HG03097 (cell line): ENCODE results near the gene PTPN4.
"Not testable (repeated sequence)": the region's sequence is repeated elsewhere in the genome, so short reads cannot be mapped to it uniquely, and the experiment has no call there.

Experiments used
- ATAC-seq: cut with Tn5 transposase; IDR thresholded peaks from one replicate; pipeline ENCODE4 v1.9.1; 2021; ENCODE audit not compliant: unreplicated experiment, low FRiP score

PTPN4 gene

GRCh38 chr2:119801989-119802388, 42.3 kb downstream of the PTPN4 start:
- ATAC-seq: not testable (repeated sequence)

- ATAC-seq: no peak
Observed at GRCh38 chr2:119803101-119803500, 43.4 kb downstream of the PTPN4 start.

DNA sequence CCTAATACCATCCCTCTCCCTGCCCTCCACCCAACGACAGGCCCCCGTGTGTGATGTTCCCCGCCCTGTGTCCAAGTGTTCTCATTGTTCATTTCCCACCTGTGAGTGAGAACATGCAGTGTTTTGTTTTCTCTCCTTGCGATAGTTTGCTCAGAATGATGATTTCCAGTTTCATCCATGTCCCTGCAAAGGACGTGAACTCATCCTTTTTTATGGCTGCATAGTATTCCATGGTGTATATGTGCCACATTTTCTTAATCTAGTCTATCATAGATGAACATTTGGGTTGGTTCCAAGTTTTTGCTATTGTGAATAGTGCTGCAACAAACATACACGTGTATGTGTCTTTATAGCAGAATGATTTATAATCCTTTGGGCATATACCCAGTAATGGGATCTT, 44.7 kb downstream of the PTPN4 start:
- not testable (repeated sequence) for ATAC-seq

DNA sequence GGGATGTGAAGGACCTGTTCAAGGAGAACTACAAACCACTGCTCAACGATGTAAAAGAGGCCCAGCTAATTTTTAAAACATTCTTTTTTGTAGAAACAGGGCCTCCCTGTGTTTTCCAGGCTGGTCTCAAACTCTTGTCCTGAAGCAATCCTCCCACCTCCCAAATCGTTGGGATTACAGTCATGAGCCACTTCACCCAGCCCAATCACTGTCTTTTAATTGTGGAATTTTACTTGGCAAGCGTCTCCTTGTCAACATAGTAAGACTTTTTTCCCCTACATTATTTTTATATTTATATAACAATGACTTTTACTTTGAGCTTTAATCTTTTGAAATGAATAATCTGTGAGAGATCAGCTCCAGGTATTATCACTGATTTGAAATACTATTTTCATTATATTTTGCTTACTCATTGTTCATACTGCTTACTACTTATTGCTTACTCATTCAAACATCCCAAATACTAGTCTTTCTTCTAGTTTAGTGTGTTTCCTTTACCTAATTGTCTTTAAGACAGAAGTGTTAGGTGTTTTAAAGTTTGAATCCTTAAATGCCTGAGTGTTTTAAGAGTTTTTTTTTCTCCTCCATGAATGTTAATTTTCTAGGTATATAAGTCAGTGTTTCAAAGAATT, 48.9 kb downstream of the PTPN4 start:
- no peak for ATAC-seq

- ATAC-seq: no peak
Observed at GRCh38 chr2:119809339-119810048, 49.8 kb downstream of the PTPN4 start.

GRCh38 chr2:119810049-119810630, 50.4 kb downstream of the PTPN4 start:
- no peak for ATAC-seq

DNA sequence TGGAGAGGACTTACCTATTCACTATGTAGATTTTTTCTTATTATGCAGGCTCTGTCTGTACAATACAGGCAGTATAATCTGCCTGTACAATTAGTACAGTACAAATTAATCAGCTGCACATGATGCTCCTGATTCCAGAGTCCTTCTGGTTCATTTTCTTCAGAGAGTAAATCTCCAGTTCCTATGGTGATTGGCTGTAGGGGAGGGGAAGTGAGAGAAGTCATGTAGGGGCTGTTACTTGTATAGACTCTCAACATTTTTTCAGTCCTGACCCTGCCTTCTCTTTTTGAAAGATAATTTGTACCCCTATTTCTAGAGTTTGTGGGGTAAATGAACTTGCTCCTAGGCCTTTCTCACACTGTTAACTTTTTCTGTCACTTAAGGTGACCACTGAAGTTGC, 54.5 kb downstream of the PTPN4 start:
- no peak for ATAC-seq

DNA sequence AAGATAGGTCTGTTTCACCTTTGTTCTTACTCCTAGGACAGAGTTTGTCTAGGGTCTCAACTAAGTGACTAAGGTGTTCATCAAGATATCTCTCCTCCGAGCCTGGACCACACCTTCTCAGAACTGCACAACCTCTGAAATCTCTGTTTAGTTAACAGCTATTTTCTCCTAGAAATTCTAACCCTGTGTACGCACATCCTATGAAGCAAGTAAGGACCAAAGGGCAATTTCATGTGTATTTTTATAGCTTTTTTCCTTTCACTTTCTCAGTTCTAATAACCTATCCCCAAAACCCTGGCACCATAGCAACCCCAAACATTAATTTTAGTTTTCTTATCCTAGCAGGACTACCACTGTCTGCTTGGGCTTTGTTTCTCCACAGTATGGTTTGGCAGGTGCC, 59.1 kb downstream of the PTPN4 start:
- ATAC-seq: no peak

- ATAC-seq: no peak
Observed at GRCh38 chr2:119819846-119820245, 60.1 kb downstream of the PTPN4 start.

- no peak for ATAC-seq
Observed at GRCh38 chr2:119820275-119820674, 60.6 kb downstream of the PTPN4 start.

DNA sequence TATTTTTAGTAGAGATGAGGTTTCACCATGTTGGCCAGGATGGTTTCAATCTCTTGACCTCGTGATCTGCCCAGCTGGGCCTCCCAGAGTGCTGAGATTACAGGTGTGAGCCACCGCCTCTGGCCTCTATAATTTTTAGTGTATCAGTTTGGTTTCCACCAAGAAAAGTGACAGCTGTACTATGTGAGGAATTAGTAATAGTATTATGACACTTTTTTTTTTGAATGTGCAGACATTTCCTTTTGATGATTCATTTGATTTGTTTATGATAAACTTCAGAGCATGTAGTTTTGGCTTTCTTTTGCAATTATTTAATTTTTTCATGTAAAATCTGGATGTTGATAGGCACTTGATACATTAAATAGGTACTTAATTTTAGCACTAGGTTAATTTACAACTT, 61.5 kb downstream of the PTPN4 start:
- ATAC-seq: no peak

- ATAC-seq: no peak
Observed at GRCh38 chr2:119823734-119824334, 64.1 kb downstream of the PTPN4 start.

DNA sequence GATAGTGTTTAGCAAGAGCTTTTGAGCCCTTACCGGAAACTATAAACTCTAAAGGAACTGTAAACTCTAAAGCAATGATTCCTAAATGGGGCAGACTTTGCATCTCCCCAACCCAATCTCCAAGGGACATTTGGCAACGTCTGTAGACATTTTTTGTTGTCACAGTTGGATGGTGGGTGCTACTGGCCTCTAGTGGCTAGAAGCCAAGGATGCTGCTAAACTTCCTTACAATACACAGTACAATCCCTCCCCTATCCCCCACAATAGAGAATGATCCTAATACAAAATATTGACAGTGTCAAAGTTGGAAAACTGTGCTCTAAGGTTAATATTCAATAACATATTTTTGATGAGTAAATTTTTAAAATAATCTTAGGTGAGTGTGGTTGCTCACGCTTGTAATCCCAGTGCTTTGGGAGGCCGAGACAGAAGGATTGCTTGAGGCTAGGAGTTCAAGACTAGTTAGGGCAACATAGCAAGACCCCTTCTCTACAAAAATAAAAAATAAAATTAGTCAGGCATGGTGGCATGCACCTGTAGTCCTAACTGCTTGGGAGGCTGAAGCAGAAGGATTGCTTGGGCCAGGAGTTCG, 66.7 kb downstream of the PTPN4 start:
- no peak for ATAC-seq

DNA sequence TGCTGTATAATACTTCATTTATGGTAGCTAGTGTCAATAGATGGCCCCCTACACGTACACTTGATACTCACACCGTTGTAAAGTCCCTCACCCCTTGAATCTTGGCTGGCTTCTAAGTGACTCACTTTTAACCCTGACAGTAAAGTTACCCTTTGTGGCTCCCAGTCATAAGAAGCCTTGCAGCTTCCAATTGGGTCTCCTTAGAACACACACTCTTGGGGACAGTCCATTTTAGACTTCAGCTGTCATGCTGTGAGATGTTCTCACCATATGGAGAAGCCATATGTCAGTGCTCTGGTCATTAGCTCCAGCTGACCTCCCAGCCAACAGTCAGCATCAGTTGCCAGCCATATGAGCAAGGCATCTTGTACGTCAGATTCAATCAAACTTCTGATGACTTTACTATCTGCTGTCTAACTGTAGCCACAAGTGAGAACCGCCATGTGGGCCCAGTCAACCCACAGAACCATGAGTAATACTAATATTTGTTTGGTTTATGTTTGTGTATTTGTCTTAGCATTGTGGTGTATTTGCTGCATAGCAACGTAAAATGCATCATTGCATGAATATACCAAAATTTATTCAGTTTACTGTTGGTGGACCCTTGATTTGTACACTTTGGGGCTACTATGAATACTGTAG, 68.3 kb downstream of the PTPN4 start:
- no peak for ATAC-seq

DNA sequence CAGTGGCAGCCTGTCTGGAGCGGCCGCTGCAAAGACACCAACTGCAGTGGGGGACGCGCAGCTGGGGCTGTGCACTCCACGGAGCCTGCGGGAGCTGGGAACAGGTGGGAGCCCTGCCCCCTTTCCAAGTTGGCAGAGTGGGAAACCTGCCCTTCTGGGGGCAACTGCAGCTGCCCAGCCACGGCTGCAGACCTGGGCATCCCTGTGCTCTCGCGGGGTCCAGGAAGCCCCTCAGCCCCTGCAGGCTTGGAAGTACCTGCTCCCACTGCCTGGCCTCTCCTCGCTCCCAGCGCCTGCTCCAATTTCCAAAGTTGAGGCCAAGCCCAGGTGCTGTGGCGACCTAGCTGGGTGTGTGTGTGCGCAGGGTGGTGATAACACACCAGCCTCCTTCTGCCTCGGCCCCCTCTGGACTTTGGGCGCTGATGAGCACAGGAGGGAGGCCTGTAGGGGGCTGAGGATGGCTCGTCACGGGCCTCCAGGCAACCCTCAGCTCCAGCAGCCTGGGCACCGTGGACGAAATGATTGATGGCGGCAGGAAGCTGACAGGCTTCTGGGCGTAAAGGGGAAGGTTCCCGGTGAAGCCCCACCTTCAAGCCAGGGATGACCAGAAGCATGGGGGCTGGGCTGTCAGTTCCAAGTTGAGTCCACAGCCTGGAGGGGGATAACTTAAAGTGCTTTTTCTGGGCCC, 76.9 kb downstream of the PTPN4 start:
- no peak for ATAC-seq

DNA sequence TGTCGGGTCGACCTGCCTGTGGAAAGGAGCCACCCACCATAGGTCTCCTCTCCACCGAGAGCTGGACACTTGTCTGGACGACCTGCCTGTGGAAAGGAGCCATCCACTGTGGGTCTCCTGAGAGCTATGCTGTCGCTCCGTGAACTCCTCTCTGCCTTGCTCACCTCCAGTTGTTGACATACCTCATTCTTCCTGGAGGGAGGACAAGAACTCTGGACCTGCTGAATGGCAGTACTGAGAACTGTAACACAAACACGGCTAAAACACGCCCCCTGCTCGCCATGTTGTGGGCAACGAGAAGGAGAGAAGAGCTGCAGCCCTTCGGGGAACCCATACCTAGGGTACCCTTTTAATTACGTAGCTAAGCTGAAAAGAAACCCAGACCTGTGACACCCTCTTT, 77.6 kb downstream of the PTPN4 start:
- no peak for ATAC-seq

DNA sequence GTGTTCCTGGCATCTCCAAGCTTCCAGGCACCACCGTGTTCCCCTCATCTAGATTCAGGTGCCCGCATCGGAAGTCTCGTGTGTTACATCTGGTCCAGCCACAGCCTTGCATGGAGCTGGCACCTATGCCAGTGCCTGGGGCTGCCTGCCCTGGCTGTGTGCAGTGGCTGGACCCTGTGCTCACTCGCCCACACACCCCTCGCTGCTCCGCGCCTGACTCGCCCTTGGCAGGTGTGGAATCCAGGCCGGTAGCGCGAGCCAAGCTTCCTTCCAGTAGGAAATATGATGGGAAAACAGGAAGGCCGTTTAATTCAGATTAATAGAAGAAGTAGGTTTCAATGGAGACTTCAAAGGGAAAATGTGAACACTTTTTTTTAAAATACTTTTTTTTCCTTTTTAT, 78.0 kb downstream of the PTPN4 start:
- ATAC-seq: no peak

DNA sequence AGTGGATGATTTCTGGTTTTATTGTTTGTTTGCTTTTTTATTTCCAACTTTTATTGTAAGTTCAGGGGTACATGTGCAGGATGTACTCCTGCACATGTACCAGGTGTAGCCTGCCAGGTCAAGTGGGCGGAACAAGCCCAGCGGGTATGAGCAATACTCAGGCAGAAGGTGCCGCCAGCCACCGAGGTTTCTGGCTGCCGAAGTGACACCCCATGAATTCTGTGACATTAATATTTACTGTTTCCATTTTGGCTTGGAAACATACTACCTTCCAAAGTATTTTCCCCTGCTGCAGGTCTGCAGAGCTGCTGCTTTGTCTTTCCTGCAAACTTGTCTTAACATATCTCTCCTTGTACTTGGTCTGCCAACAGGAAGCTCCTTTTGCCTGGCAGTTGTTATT, 78.5 kb downstream of the PTPN4 start:
- ATAC-seq: no peak

- ATAC-seq: no peak
Observed at GRCh38 chr2:119841550-119841949, 81.8 kb downstream of the PTPN4 start.

GRCh38 chr2:119846021-119846420, 86.3 kb downstream of the PTPN4 start:
- ATAC-seq: no peak
